HL-60/S4 (cell line): ENCODE results near the gene CABCOCO1.
"Not testable (repeated sequence)": the region's sequence is repeated elsewhere in the genome, so short reads cannot be mapped to it uniquely, and the experiment has no call there.

Experiments used
- in situ Hi-C: fragments of 300-500 bp; cut with MboI; formaldehyde crosslinking; loops from 2 replicates; pipeline ENCODE4 v1.14.3; 2022; ENCODE audit warnings: low sequenced_read_pairs

The CABCOCO1 gene

DNA sequence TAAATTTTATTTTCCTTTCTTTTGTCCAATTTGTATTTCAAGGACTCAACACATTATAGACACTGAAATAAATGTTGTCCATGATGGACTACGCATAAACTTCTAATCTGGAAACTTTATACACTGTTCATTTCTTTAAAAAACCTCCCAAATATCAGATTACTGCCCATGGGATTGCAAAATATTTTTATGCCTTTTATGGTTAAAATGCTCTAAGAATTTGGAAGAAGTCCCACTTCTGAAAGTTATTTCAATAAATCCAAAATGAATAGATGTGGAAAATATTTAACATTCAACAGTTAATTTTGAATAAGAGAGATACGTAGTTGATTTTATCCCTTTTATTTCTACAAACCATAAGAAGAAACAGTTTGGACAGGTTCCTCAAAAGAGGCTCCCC is 46.1 kb downstream of the CABCOCO1 start:
- in situ Hi-C loops, result no loop called here

DNA sequence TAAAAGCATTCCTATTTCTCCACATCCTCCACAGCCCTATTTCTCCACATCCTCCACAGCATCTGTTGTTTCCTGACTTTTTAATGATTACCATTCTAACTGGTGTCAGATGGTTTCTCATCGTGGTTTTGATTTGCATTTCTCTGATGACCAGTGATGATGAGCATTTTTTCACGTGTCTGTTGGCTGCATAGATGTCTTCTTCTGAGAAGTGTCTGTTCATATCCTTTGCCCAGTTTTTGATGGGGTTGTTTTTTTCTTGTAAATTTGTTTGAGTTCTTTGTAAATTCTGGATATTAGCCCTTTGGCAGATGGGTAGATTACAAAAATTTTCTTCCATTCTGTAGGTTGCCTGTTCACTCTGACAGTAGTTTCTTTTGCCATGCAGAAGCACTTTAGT is 49.4 kb downstream of the CABCOCO1 start:
- in situ Hi-C loops, result not testable (repeated sequence)

DNA sequence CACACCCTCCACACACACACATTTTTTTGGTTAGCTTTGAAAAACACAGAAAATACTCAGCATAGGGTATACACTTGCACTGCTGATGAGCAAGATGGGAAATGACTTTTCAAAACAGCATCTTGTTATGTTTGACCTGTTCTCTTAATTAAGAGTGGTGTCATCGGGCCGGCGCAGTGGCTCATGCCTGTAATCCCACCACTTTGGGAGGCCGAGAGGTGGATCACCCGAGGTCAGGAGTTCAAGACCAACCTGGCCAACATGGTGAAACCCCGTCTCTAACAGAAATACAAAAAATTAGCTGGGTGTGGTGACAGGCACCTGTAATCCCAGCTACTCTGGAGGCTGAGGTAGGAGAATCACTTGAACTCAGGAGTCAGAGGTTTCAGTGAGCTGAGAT is 56.7 kb downstream of the CABCOCO1 start:
- in situ Hi-C loops, result not testable (repeated sequence)

DNA sequence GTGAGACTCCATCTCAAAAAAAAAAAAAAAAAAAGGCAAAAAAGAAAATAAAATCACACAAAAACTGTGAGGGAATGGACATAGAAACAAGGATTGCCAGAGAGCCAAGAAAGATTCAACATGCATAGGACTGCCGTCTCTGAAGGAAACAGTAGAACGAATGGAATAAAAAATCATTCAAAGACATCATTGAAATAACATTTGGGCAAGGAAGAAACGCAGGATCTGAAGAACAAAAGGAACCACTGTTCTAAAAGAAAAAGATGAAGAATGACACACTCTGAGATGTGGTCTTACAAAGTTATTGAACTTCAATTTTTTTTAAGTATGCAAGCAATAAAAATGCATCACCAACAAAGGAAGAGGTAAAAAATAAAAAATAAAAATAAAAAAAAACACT is 57.2 kb downstream of the CABCOCO1 start:
- in situ Hi-C loops, result no loop called here

DNA sequence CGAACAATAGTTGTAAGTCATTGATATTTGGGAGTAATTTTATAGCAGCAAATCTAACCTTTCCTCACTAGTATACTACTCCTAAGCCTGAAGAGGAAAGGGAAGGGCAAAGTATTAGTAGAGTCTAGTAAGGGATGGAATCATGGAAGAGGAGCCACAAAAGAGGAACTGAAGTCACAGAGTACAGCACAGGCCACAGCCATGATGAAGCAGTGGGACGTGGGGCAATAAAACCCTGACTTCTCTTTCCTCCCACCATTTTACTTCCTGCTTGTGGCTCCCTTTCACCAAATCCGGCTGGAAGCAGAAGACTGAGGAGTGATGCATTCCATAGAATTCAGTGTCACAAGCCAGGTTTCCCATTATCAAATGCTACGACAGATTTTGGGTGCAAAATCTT is 58.7 kb downstream of the CABCOCO1 start:
- in situ Hi-C loops, result no loop called here

DNA sequence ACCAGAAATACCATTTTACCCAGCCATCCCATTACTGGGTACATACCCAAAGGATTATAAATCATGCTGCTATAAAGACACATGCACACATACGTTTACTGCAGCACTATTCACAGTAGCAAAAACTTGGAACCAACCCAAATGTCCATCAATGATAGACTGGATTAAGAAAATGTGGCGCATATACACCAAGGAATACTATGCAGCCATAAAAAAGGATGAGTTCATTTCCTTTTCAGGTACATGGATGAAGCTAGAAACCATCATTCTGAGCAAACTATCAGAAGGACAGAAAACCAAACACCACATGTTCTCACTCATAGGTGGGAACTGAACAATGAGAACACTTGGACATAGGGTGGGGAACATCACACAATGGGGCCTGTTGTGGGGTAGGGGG is 62.5 kb downstream of the CABCOCO1 start:
- in situ Hi-C loops, result not testable (repeated sequence)

DNA sequence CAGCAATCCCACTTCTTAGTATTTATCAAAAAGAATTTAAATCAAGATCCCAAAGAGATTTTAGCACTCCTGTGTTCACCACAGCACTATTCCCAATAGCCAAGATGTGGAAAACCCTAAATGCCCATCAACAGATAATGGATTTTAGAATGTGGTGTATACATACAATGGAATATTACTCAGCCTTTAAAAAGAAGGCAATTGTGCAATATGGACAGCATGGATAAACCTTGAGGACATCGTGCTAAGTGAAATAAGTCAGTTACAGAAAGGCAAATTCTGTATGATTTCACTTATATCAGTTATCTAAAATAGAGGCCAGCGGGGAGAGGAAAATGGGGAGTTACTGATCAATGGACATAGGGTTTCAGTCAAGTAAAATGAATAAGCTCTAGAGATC is 66.9 kb downstream of the CABCOCO1 start:
- in situ Hi-C loops, result no loop called here

DNA sequence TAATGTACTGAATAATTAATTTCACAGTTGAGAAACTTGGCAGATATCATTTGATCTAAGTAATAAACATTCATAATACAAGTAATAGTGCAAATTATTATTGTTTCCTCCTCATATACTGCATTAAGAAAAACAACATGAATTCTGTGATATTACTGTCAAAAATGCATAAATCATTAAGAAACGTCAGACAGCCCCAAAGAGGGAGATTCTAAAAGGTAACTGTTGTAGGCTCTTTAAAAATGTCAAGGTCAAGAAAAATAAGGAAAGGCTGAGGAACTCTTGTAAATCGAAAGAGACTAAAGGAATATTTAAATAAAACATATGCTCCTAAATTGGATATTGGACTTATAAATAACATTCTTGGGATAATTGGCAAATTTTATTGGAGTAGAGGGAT is 67.9 kb downstream of the CABCOCO1 start:
- in situ Hi-C loops, result no loop called here

DNA sequence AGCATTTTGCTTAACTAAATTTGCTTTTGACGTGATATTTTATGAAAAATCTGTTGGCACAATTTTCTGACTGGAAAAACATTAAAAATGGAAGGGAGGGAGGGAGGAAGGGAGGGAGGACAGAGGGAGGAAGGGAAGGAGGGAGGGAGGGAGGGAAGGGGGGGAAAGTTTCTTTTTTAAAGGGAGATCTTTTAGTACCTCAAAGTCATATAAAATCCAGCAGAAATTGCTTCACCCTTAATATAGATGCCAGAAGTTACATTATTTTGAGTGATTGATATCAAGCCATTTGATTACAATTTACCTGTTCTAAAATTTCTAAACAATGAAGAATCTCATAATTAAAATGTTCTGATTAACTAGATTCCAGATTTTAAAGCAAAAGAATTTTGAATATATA is 68.9 kb downstream of the CABCOCO1 start:
- in situ Hi-C loops, result no loop called here

DNA sequence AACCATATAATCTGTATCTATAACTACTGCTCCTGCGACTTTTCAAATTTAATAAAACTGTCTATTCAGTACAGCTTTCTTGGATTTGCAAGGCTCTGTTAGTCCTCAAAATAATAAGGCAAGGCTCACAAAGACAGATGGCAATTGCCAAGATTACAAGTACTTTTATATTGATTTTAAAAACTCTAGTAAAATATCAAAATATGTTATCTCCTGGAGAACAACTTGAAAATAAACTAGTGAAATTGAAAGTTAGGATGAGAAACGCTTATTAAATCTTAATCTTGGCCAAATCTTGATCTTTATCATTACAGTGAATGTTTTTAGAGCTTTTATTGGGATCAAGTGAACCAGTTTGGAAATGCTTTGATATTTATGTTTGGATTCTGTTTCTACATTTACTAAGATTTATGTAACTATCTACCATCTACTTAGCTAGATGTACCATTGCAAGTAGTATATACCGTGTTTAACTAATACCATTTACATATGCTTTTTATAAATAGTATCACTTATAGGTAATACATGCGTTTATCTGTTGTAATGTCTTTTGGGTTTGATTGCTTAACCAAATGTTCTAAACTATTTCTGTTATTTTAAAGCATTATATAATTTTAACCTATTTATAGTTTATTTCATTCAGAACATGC is 70.0 kb downstream of the CABCOCO1 start:
- in situ Hi-C loops, result no loop called here

DNA sequence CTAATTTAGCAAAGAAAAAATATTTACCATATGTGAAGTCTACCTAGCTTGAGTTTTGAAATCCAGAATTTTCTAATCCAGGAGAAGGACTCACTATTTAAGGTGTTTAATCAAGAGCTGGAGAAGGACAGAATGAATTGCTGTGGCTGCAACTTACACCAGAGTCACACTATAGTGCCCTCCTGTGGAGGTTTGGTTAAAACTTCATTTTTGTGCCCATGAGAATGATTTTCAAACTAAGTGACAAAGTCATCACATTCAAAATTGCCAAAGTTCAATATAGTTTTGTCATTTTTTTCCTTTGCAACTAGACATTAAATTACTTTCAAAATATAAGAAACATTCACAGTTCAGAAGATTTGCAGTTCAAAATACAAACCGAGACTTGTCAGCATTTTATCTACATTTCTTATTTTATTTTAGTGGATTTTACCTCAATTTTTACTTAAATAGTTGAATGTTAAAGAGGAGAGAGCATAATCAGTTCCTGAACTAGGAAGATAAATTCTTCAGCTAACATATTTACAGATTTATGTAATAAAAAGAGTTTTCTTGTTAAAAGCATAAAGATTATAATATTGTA is 70.7 kb downstream of the CABCOCO1 start:
- in situ Hi-C loops, result no loop called here

DNA sequence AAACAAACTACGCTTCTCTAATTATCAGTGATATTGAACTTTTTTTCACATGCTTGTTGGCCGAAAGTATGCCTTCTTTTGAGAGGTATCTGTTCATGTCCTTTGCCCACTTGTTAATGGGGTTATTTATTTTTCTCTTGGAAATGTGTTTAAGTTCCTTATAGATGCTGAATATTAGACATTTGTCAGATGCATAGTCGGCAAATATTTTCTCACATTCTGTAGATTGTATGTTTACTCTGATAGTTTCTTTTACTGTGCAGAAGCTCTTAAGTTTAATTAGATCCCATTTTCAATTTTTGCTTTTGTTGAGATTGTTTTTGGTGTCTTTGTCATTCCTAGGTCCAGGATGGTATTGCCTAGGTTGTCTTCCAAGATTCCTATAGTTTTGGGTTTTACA is 73.2 kb downstream of the CABCOCO1 start:
- in situ Hi-C loops, result no loop called here

DNA sequence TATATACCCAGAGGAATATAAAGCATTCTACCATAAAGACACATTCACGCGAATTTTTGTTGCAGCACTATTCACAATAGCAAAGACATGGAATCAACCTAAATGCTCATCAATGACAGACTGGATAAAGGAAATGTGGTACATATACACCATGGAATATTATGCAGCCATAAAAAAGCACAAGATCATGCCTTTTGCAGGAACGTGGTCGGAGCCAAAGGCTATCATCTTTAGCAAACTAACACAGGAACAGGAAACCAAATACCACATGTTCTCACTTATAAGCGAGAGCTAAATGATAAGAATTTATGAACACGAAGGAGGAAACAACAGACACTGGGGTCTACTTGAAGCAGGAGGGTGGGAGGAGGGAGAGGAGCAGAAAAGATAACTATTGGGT is 74.7 kb downstream of the CABCOCO1 start:
- in situ Hi-C loops, result not testable (repeated sequence)

DNA sequence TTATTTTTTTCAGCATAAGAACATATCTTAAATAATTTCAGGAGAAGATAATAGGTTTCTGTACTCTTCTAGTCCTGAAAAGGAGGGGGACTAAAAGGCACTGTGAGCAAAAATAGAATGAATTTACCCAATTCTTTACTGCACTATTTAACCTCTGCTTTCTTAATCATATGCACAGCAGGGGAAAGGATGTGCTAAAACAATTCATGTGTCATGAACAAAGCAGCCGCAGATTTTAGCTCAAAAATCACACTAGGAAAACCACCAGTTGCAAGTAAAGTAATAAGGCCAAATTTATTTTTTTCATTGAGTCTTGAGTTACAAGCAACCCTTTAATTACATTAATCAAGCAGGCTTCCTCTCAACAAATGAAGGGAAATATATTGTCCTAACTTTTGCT is 80.1 kb downstream of the CABCOCO1 start:
- in situ Hi-C loops, result no loop called here

DNA sequence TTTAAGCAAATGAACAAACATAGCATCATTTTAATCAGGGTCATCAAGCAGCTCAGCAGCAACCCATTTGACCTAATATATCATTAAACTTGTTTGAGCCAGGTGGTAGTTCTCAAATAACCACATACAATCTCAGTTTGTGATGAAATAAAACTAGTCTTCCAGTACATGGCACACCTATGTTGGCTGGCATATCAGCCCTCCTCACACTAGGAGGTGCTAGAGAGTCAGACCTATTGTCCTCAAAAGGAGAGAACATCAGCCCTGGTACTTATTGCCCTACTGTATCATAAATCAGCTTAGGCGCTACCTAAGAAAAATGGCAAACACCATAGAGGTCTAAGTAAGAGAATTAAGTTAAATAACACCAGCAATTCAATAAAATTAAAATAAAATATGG is 81.7 kb downstream of the CABCOCO1 start:
- in situ Hi-C loops, result no loop called here

DNA sequence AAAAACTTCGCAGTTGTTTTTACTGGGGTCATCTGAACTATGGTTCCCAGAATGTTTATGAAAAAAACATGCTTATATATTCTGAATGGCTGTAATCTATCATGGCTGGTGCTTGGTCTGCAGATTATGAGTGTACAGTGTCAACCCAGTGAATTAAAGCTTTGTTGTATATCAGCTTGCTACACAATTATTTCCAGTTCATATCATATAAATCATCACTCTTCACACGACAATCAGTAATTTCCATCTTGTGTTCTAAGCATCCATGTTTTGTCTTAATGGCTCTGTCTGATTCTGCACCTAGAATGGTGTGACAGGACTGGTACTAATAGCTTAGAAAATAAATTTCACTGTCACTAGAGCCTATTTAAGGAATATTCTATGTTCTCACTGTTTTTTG is 83.6 kb downstream of the CABCOCO1 start:
- in situ Hi-C loops, result no loop called here

DNA sequence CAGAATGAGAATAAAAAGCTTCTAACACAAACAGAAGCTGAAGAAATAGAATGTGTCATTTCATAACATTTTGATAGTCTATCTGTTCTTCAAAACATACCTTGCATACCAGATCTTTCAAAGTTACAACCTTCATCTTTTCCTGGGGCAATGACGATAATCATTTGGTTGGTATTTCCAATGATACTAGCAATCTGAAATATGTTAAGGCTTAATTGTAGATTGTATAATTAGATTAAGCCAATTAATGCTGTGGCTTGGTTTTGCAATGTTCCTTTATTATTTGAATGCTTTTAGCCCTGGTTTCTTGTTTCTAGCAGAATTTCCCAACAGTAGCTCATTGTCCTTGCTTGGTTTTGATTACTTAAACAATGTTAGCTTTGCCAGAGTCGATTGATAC is 84.6 kb downstream of the CABCOCO1 start:
- in situ Hi-C loops, result no loop called here

DNA sequence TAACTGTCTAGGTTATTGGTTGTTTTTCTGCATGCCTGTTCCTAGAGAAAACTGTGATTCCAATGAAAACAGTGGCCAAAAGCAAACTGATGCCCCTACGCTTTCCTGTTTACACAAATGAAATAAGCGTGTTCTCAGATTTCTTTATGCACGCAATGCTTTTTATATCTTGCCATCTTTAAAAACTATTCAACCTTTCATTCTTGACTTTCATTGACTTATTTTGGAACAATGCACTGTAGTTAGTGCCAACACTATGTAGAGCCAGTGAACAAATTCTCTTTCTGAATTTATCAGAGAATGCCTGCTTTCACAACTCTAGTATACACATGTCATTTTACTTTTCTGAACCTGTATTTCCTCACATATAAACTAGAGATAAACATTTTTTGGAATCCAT is 86.6 kb downstream of the CABCOCO1 start:
- in situ Hi-C loops, result no loop called here

DNA sequence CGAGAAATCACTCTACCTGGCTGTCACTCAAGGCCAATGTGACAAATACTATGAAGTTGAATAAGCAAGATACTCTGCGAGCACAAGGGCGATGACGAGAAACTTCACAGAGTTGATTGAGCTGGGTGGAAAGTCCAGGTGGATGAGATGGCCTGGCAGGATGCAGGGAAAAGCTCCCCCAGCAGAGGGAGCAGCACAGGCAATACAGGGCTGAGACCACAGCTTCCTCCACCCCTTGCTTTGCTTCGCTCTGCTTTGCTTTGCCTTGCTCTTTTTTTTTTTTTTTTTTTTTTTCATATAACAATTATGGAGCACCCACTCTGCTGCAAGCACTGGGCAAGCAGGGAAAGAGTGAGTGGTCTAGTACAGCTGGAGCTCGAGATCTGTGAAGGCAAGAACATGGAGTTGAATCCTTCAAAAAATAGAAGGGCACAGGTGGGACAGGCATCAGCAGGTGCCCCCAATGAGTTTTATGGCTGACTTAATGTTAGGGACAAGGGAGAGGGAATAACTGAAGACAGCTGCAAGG is 88.3 kb downstream of the CABCOCO1 start:
- in situ Hi-C loops, result no loop called here

DNA sequence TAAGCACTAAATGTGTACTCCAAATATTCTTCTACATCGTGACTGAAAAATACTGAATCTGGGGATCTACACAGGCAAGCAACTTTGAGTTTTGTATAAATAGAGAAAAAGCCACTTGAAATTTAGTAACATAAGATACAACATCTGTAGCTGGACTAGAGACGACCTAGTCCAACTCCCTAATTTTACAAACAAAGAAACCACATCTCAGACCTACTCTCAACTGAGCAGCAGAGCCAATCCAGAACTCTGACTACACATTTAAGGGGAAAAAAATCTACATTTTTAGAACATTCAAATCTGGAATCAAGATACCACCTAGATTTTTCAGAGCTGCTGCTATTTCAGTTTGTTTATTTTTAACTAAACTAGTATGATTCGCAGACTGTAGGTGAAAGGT is 88.9 kb downstream of the CABCOCO1 start:
- in situ Hi-C loops, result no loop called here

DNA sequence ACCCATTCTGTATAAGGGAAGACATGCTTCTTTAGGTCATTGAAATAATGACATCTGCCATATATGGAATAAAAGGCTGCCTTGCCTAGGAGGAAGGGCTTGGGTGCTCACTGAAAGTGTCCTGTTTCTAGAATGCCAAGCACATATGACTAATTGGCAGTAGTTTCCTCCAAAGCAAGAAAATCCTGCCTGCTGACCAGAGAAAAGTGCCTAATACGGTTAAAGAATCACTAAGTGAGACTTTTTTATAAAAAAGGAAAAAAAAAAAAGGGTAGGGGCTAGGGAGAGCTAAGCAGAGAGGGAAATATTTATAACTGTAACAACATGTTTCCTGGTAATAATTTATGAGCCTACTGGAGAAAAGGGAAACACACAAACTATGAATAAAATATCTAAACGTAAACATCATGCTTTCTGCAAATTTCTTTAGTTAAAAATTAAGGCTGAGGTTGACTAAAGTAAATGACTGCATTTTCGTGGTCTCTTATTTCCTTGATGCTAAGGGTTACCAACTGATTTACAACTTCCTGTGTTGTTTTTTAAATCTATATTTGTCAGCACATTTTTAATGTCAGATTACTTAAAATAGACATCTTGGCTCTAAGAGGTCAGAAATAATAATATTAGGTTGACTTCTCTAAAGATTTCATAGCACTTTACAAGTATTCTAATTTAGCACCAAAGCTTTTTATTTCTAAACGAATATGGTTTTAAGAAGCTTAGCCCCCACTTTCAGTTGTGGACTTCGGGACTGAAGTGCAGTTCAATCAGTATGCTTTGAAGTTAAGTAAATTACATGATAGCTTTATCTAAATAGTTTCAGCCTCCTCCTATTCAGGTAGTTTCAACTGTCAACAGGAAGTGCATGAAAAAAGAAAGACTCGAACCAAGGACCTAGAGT is 89.6 kb downstream of the CABCOCO1 start:
- in situ Hi-C loops, result no loop called here

DNA sequence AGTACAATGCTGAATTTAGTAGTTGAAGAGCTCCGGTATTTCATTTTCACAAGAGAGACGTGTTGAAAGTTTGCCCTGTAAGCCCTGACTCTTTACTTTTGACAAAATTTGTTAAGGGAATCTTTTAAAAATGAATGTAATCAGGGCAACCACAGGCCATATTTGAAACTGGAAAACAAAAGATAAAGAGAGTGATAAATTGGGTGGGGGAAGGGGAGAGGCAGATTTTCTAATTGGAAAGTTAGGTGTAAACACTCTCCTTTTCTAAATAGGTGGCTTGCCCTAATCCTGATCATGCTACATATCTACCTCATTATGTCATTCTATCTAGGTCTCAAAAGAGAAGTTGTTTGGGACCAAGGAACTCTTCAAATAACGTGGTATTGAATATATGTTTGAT is 90.7 kb downstream of the CABCOCO1 start:
- in situ Hi-C loops, result no loop called here
